ENCODE measurements around the gene TLE2.
"Not testable (repeated sequence)": the region's sequence is repeated elsewhere in the genome, so short reads cannot be mapped to it uniquely, and the experiment has no call there.

Gene TLE2

GRCh38 chr19:3041761-3042620 is 12.9 kb upstream of the TLE2 start:
- Histone ChIP-seq H3K9ac (ENCODE audit: low read depth, low read length) (no peak overlapping the region), H3K36me3 (ENCODE audit: control insufficient read depth, insufficient read depth, low read length) (no peaks in the 10 kb centered on the region)

GRCh38 chr19:3041327-3041726 is 12.2 kb upstream of the TLE2 start:
- Histone ChIP-seq H3K9ac (ENCODE audit: low read depth, low read length) (no peak overlapping the region), H3K27me3 (ENCODE audit: control insufficient read depth, insufficient read depth, low read length) (peaks cover 4% of the 10 kb centered on the region), H3K4me3 (ENCODE audit: low read depth, low read length) (peak overlapping the region; percentile 45)

More at GRCh38 chr19:3041761-3042620, 12.9 kb upstream of the TLE2 start:
- no peaks in the 10 kb centered on the region for H3K9me3 ChIP-seq (ENCODE audit: control insufficient read depth, insufficient read depth, low read length)
- H3K4me3 ChIP-seq (ENCODE audit: low read depth, low read length) = peak overlapping the region; percentile 45
- H3K4me1 ChIP-seq (ENCODE audit: control insufficient read depth, insufficient read depth, low read length) = peaks cover 6% of the 10 kb centered on the region
- H3K27me3 ChIP-seq (ENCODE audit: control insufficient read depth, insufficient read depth, low read length) = peaks cover 4% of the 10 kb centered on the region

GRCh38 chr19:3039641-3040077 is 10.6 kb upstream of the TLE2 start:
- Histone ChIP-seq H3K4me3 (ENCODE audit: low read depth, low read length) (no peak overlapping the region), H3K36me3 (ENCODE audit: control insufficient read depth, insufficient read depth, low read length) (no peaks in the 10 kb centered on the region), H3K4me1 (ENCODE audit: control insufficient read depth, insufficient read depth, low read length) (peaks cover 4% of the 10 kb centered on the region), H3K9ac (ENCODE audit: low read depth, low read length) (no peak overlapping the region), H3K9me3 (ENCODE audit: control insufficient read depth, insufficient read depth, low read length) (no peaks in the 10 kb centered on the region), H3K27me3 (ENCODE audit: control insufficient read depth, insufficient read depth, low read length) (peaks cover 4% of the 10 kb centered on the region)

More at GRCh38 chr19:3041327-3041726, 12.2 kb upstream of the TLE2 start:
- Histone ChIP-seq H3K9me3 (ENCODE audit: control insufficient read depth, insufficient read depth, low read length) (no peaks in the 10 kb centered on the region), H3K4me1 (ENCODE audit: control insufficient read depth, insufficient read depth, low read length) (peaks cover 6% of the 10 kb centered on the region), H3K36me3 (ENCODE audit: control insufficient read depth, insufficient read depth, low read length) (no peaks in the 10 kb centered on the region)

- Histone ChIP-seq H3K9me3 (ENCODE audit: control insufficient read depth, insufficient read depth, low read length) (no peaks in the 10 kb centered on the region), H3K4me3 (ENCODE audit: low read depth, low read length) (no peak overlapping the region), H3K9ac (ENCODE audit: low read depth, low read length) (no peak overlapping the region), H3K27me3 (ENCODE audit: control insufficient read depth, insufficient read depth, low read length) (peaks cover 7% of the 10 kb centered on the region), H3K4me1 (ENCODE audit: control insufficient read depth, insufficient read depth, low read length) (peaks cover 8% of the 10 kb centered on the region), H3K36me3 (ENCODE audit: control insufficient read depth, insufficient read depth, low read length) (no peaks in the 10 kb centered on the region)
These were observed 10.0 kb upstream of the TLE2 start for GRCh38 chr19:3039125-3039524.

- peaks cover 8% of the 10 kb centered on the region for H3K4me1 ChIP-seq (ENCODE audit: control insufficient read depth, insufficient read depth, low read length)
These were observed 9.1 kb upstream of the TLE2 start for GRCh38 chr19:3038214-3038613.

GRCh38 chr19:3036977-3037544 is 8.0 kb upstream of the TLE2 start:
- peaks cover 16% of the 10 kb centered on the region for H3K27me3 ChIP-seq (ENCODE audit: control insufficient read depth, insufficient read depth, low read length)
- not testable (repeated sequence) for H3K9ac ChIP-seq (ENCODE audit: low read depth, low read length); H3K4me1 ChIP-seq (ENCODE audit: control insufficient read depth, insufficient read depth, low read length); H3K9me3 ChIP-seq (ENCODE audit: control insufficient read depth, insufficient read depth, low read length); H3K4me3 ChIP-seq (ENCODE audit: low read depth, low read length); H3K36me3 ChIP-seq (ENCODE audit: control insufficient read depth, insufficient read depth, low read length)

More at GRCh38 chr19:3038214-3038613, 9.1 kb upstream of the TLE2 start:
- Histone ChIP-seq H3K9me3 (ENCODE audit: control insufficient read depth, insufficient read depth, low read length) (no peaks in the 10 kb centered on the region), H3K4me3 (ENCODE audit: low read depth, low read length) (no peak overlapping the region), H3K9ac (ENCODE audit: low read depth, low read length) (no peak overlapping the region), H3K36me3 (ENCODE audit: control insufficient read depth, insufficient read depth, low read length) (no peaks in the 10 kb centered on the region), H3K27me3 (ENCODE audit: control insufficient read depth, insufficient read depth, low read length) (peaks cover 10% of the 10 kb centered on the region)

GRCh38 chr19:3036119-3036976 is 7.3 kb upstream of the TLE2 start:
- H3K27me3 ChIP-seq (ENCODE audit: control insufficient read depth, insufficient read depth, low read length) = peaks cover 19% of the 10 kb centered on the region
- no peaks in the 10 kb centered on the region for H3K36me3 ChIP-seq (ENCODE audit: control insufficient read depth, insufficient read depth, low read length)
- H3K9ac ChIP-seq (ENCODE audit: low read depth, low read length) = peak overlapping the region; percentile 14
- no peaks in the 10 kb centered on the region for H3K9me3 ChIP-seq (ENCODE audit: control insufficient read depth, insufficient read depth, low read length)
- peak overlapping the region; percentile 85 for H3K4me3 ChIP-seq (ENCODE audit: low read depth, low read length)
- peaks cover 8% of the 10 kb centered on the region for H3K4me1 ChIP-seq (ENCODE audit: control insufficient read depth, insufficient read depth, low read length)

DNA sequence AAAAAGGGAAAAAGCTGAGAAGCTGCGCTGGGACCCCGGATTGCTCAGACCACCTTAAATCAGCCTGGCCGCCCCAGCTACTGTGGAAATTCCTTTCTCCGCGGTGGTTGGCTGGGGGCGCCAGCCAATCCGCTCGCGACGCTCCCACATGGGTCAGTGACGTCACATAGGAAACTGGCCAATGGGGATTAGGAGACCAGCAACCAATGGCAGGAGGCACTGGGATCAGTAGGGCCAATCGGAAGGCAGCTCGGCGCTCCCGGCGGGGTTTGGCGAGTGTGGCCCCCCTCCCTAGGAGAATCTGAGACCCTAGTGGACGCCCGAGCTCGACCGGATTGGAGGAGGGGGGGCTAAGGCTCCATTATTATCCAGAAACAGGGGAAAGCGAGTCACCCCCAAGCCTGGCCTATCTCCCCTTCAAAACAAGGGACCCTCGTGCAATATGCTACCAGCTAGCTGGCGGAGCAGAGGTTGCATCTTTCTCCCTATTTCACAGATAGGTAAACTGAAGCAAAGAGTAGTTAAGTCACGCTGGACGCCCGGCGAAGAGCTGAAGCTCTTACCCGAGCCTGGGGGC is 6.5 kb upstream of the TLE2 start:
- Histone ChIP-seq H3K4me1 (ENCODE audit: control insufficient read depth, insufficient read depth, low read length) (peaks cover 8% of the 10 kb centered on the region), H3K9me3 (ENCODE audit: control insufficient read depth, insufficient read depth, low read length) (no peaks in the 10 kb centered on the region), H3K27me3 (ENCODE audit: control insufficient read depth, insufficient read depth, low read length) (peaks cover 26% of the 10 kb centered on the region), H3K9ac (ENCODE audit: low read depth, low read length) (peak overlapping the region; percentile 76), H3K36me3 (ENCODE audit: control insufficient read depth, insufficient read depth, low read length) (no peaks in the 10 kb centered on the region), H3K4me3 (ENCODE audit: low read depth, low read length) (peak overlapping the region; percentile 85)

DNA sequence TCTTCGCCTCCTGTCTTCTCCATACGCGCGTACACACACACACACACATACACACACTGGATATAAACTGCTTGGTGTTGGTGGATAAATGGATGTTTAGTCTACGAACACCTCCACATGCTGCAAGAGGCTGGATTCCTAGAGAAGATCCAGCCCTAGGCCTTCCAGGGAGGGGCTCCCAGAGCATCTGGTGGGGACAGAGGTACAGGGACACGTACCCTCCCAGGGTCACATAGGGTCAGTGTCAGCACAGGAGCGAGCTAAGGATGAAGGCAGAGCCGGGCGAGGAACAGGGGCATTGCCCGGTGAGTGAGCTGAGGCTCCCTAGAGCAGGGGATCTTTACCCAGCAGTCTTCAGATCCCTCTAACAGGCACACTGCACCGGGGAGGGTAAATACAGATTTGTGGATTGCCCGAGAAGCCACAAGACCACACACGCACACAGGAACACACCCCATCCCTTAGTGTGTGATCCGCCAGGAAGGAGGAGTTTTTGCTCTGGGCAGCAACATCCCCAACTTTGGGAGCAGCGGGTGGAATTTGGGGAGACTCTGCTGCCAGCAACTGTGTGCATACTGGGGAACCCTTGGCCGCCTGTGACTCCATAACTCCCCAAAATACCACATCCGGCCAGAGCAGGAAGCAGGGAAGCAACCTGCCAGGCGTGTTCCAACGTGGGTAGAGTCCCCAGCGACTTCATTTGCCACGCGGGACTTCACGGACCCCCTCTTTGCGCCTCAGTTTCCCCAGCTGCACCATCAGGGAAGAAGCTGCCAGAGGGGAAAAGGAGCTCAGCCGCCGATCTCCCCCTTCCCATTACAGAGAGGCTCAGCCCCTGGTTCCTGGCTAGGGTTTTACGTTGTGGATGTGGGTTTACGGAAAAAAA is 5.8 kb upstream of the TLE2 start:
- Histone ChIP-seq H3K9ac (ENCODE audit: low read depth, low read length) (peak overlapping the region; percentile 76), H3K4me1 (ENCODE audit: control insufficient read depth, insufficient read depth, low read length) (peaks cover 8% of the 10 kb centered on the region), H3K9me3 (ENCODE audit: control insufficient read depth, insufficient read depth, low read length) (no peaks in the 10 kb centered on the region), H3K27me3 (ENCODE audit: control insufficient read depth, insufficient read depth, low read length) (peaks cover 33% of the 10 kb centered on the region), H3K36me3 (ENCODE audit: control insufficient read depth, insufficient read depth, low read length) (no peaks in the 10 kb centered on the region), H3K4me3 (ENCODE audit: low read depth, low read length) (peak overlapping the region; percentile 58)

GRCh38 chr19:3034406-3034655 is 5.3 kb upstream of the TLE2 start:
- Histone ChIP-seq H3K36me3 (ENCODE audit: control insufficient read depth, insufficient read depth, low read length) (no peaks in the 10 kb centered on the region), H3K4me3 (ENCODE audit: low read depth, low read length) (peak overlapping the region; percentile 58), H3K9ac (ENCODE audit: low read depth, low read length) (peak overlapping the region; percentile 76), H3K9me3 (ENCODE audit: control insufficient read depth, insufficient read depth, low read length) (no peaks in the 10 kb centered on the region), H3K27me3 (ENCODE audit: control insufficient read depth, insufficient read depth, low read length) (peaks cover 38% of the 10 kb centered on the region), H3K4me1 (ENCODE audit: control insufficient read depth, insufficient read depth, low read length) (peaks cover 8% of the 10 kb centered on the region)

All from iPS-15b (cell line).